Pancreas (tissue), 10 donors: ENCODE results near the gene HOOK2. TPM values are rescaled to one million over a fixed set of nuclear protein-coding genes. Genes with fewer than 3 reads are reported as not detected.
"Not testable (repeated sequence)": the region's sequence is repeated elsewhere in the genome, so short reads cannot be mapped to it uniquely, and the experiment has no call there.

ENCODE experiments used
- ATAC-seq, 4 donors: fragments of 200-7000 bp; cut with Tn5 transposase; one replicate each; pipeline versions ENCODE4 v1.8.0 to v1.9.1; 2020; ENCODE audit warnings: mild to moderate bottlenecking in 4 of 4, moderate library complexity in 4 of 4
- DNase-seq, 6 donors: peaks; one replicate each; pipeline ENCODE4 v3.0.0-alpha.2; 2020
- FAIRE-seq: peaks from 2 replicates; lab custom pipeline; 2012; peaks lifted over from hg19 to GRCh38; lab: Jason Lieb, UNC
- H3K27ac ChIP-seq, 4 donors: fragments of 200-600 bp; sonication (generic); 1 replicate in 3 of 4; 2 replicates in 1 of 4; pipeline versions ENCODE4 v1.5.0 to v1.8.0; 2020
- H3K27me3 ChIP-seq, 4 donors: fragments of 200-600 bp; one replicate each; pipeline ENCODE4 v1.8.0; 2021
- H3K36me3 ChIP-seq, 3 donors: fragments of 200-600 bp; sonication (generic) in 1 of 3; one replicate each; pipeline versions ENCODE4 v1.5.0 to v1.8.0; 2020 to 2021
- H3K4me1 ChIP-seq, 3 donors: fragments of 200-600 bp; one replicate each; pipeline ENCODE4 v1.8.0; 2021
- H3K4me3 ChIP-seq, 4 donors: fragments of 200-600 bp; sonication (generic) in 2 of 4; one replicate each; pipeline versions ENCODE4 v1.5.0 to v1.8.0; 2020 to 2021
- H3K9me3 ChIP-seq, 4 donors: fragments of 200-600 bp; one replicate each; pipeline ENCODE4 v1.8.0; 2021
- CTCF ChIP-seq, 4 donors: fragments of 200-600 bp; sonication (generic) in 3 of 4; IDR thresholded peaks; one replicate each; pipeline versions ENCODE4 v1.5.0 to v1.8.0; 2021; ENCODE audit warnings: antibody characterized with exemption in 4 of 4
- WGBS, 2 donors: extraction: QIAGEN DNeasy Blood & Tissue Kit; methylation state at CpG; one replicate each; pipeline ENCODE4 v1.1.7; 2013; 5-methylcytosine and 5-hydroxymethylcytosine counted together
- intact Hi-C, 3 donors: fragments of 100-400 bp; cut with DNase I; formaldehyde crosslinking; loops; one replicate each; pipeline versions ENCODE4 v1.11.1 to v1.14.2; 2022
- polyA plus RNA-seq, 2 donors: library from polyadenylated mRNA; stranded (reverse); fragments of 200-250 nt; gene quantifications; one replicate each; pipeline ENCODE4 v1.2.3, GENCODE V29; 2013
- total RNA-seq, 6 donors: library from RNA; stranded (reverse); fragmentation: NEBNext Ultra II Directional in 4 of 6; extraction: Animal tissue kit (Norgen Biotek cat#: 25700) in 4 of 6; gene quantifications; one replicate each; pipeline versions ENCODE4 v1.2.1 to v1.2.4, GENCODE V29; 2021 to 2023
- donor health status: healthy with polysubstance abuse.
- donor health status: DM: no; HTN: no; CAD: no; lungs with moderate emphysema.
- donor health status: DM: no; HTN: no; CAD: no.
- donor health status: control.
- donor health status: control.
- donor health status: Bipolar disorder and iron deficiency.
- donor health status: DM: yes; HTN: yes; CAD: no.
- donor health status: DM: no; HTN: no; CAD: no.
- donor health status: DM: no; HTN: no; CAD: no.
- donor health status: DM: yes; HTN: yes; CAD: no.

The HOOK2 gene
- total and polyA plus RNA-seq, 8 donors, result 37.7 to 300 (median 53.0) TPM

- intact Hi-C loops, result no loop called here
- ATAC-seq (no peak), DNase-seq (no peak), FAIRE-seq (no peak)
- TF ChIP-seq CTCF (IDR thresholded peaks at IDR 0.05), result no peak
- H3K36me3 ChIP-seq, result peaks cover 0 to 20% (median 15%) of the 10 kb centered on the region in 3 donors
- no peak overlapping the region for H3K4me3 ChIP-seq
- 90% methylated on average over 3 of the region's 3 CpGs for WGBS, 2 donors
- no peaks in the 10 kb centered on the region for H3K27me3 ChIP-seq
- no peak overlapping the region for H3K27ac ChIP-seq
- H3K4me1 ChIP-seq, result peaks cover 12 to 15% (median 14%) of the 10 kb centered on the region in 3 donors
- no peaks in the 10 kb centered on the region for H3K9me3 ChIP-seq
Measured at GRCh38 chr19:12730064-12730463, 45.3 kb downstream of the HOOK2 start.

GRCh38 chr19:12727745-12728433 is 47.5 kb downstream of the HOOK2 start:
- DNase-seq (no peak), ATAC-seq (no peak), FAIRE-seq (no peak)
- WGBS, 2 donors, result 92 to 94% methylated on average over 9 of the region's 9 CpGs
- Histone ChIP-seq H3K9me3 (no peaks in the 10 kb centered on the region), H3K4me3 (no peak overlapping the region), H3K27me3 (no peaks in the 10 kb centered on the region), H3K27ac (no peak overlapping the region), H3K36me3 (peaks cover 0 to 20% (median 15%) of the 10 kb centered on the region in 3 donors), H3K4me1 (peaks cover 8 to 19% (median 9%) of the 10 kb centered on the region in 3 donors)
- no peak for TF ChIP-seq CTCF (IDR thresholded peaks at IDR 0.05)
- intact Hi-C loops, result no loop called here

- FAIRE-seq (no peak), DNase-seq (no peak), ATAC-seq (no peak)
- Histone ChIP-seq H3K9me3 (no peaks in the 10 kb centered on the region), H3K27ac (no peak overlapping the region), H3K4me3 (no peak overlapping the region), H3K36me3 (peaks cover 0 to 20% (median 15%) of the 10 kb centered on the region in 3 donors), H3K4me1 (peaks cover 0 to 11% (median under 1%) of the 10 kb centered on the region in 3 donors), H3K27me3 (no peaks in the 10 kb centered on the region)
- whole genome bisulfite sequencing, 2 donors, result 94 to 95% methylated on average over 2 of the region's 2 CpGs
- intact Hi-C loops, result no loop called here
- no peak for TF ChIP-seq CTCF (IDR thresholded peaks at IDR 0.05)
Measured at GRCh38 chr19:12726988-12727316, 48.4 kb downstream of the HOOK2 start.

GRCh38 chr19:12725612-12726011 is 49.7 kb downstream of the HOOK2 start:
- H3K9me3 ChIP-seq, ATAC-seq, intact Hi-C loops, H3K27ac ChIP-seq, H3K27me3 ChIP-seq, FAIRE-seq, DNase-seq, H3K4me3 ChIP-seq: not testable (repeated sequence)
- 91 to 92% methylated on average over 10 of the region's 10 CpGs for WGBS, 2 donors
- peaks cover 0 to 15% (median 3%) of the 10 kb centered on the region in 3 donors for H3K4me1 ChIP-seq
- H3K36me3 ChIP-seq, result peaks cover 0 to 14% (median 10%) of the 10 kb centered on the region in 3 donors

GRCh38 chr19:12723641-12724426 is 51.5 kb downstream of the HOOK2 start, which contains the start of gene TNPO2:
TNPO2 (minus strand) TSS chr19:12723932; CDS start chr19:12720977, 2,955 bp downstream.
- FAIRE-seq, result no peak
- peak; percentile 51 to 70 (median 63) for ATAC-seq
- Histone ChIP-seq H3K36me3 (peaks cover 0 to under 1% (median 0%) of the 10 kb centered on the region in 3 donors), H3K9me3 (no peaks in the 10 kb centered on the region), H3K4me3 (peak within 1 kb of the TSS; percentile 51 to 73 (median 54)), H3K4me1 (peaks cover 0 to 19% (median 8%) of the 10 kb centered on the region in 3 donors), H3K27me3 (no peaks in the 10 kb centered on the region), H3K27ac (peak within 1 kb of the TSS; percentile 32 to 77 (median 56))
- WGBS, 2 donors, result 6 to 8% methylated on average over 28 of the region's 28 CpGs
- TF ChIP-seq CTCF (IDR thresholded peaks at IDR 0.05), result no peak
- intact Hi-C loops, result no loop called here
- peak in 4 of 6 donors; percentile 47 to 58 (median 54) for DNase-seq
